Measurements from ENCODE around the gene CBX4. TPM values are rescaled to one million over a fixed set of nuclear protein-coding genes. Genes with fewer than 3 reads are reported as not detected.

Gene CBX4
- polyA plus RNA-seq, 2 donors: 10.7 to 15.8 TPM

GRCh38 chr17:79789943-79790804, 49.1 kb downstream of the CBX4 start:
- peaks cover 0 to 21% of the 10 kb centered on the region in 2 donors for H3K4me1 ChIP-seq (ENCODE audit: control insufficient read depth in 2 of 2, insufficient read depth in 2 of 2, low read length in 1 of 2)
- H3K9me3 ChIP-seq (ENCODE audit: control insufficient read depth in 2 of 2, insufficient read depth in 1 of 2, low read depth in 1 of 2, low read length in 1 of 2): peaks cover 0 to 4% of the 10 kb centered on the region in 2 donors
- no peak overlapping the region for H3K27ac ChIP-seq (ENCODE audit: low read depth in 2 of 2, low read length in 1 of 2)
- peaks cover 0 to under 1% of the 10 kb centered on the region in 2 donors for H3K36me3 ChIP-seq (ENCODE audit: control insufficient read depth in 2 of 2, insufficient read depth in 2 of 2, low read length in 1 of 2)
- 7% methylated on average over 73 to 74 of the region's 74 CpGs for WGBS, 2 donors
- H3K4me3 ChIP-seq (ENCODE audit: low read depth in 1 of 2, low read length in 2 of 2): peak overlapping the region; percentile 13 to 29
- peaks cover 0 to 30% of the 10 kb centered on the region in 2 donors for H3K27me3 ChIP-seq (ENCODE audit: control insufficient read depth in 1 of 2, insufficient read depth in 2 of 2, low read length in 2 of 2)

GRCh38 chr17:79788989-79789942, 50.0 kb downstream of the CBX4 start:
- Histone ChIP-seq H3K36me3 (ENCODE audit: control insufficient read depth in 2 of 2, insufficient read depth in 2 of 2, low read length in 1 of 2) (peaks cover 0 to 3% of the 10 kb centered on the region in 2 donors), H3K27me3 (ENCODE audit: control insufficient read depth in 1 of 2, insufficient read depth in 2 of 2, low read length in 2 of 2) (peaks cover 0 to 30% of the 10 kb centered on the region in 2 donors), H3K9me3 (ENCODE audit: control insufficient read depth in 2 of 2, insufficient read depth in 1 of 2, low read depth in 1 of 2, low read length in 1 of 2) (peaks cover 0 to 4% of the 10 kb centered on the region in 2 donors), H3K4me1 (ENCODE audit: control insufficient read depth in 2 of 2, insufficient read depth in 2 of 2, low read length in 1 of 2) (peaks cover 0 to 19% of the 10 kb centered on the region in 2 donors), H3K4me3 (ENCODE audit: low read depth in 1 of 2, low read length in 2 of 2) (no peak overlapping the region), H3K27ac (ENCODE audit: low read depth in 2 of 2, low read length in 1 of 2) (no peak overlapping the region)
- WGBS, 2 donors: 33% methylated on average over 43 to 52 of the region's 52 CpGs

DNA sequence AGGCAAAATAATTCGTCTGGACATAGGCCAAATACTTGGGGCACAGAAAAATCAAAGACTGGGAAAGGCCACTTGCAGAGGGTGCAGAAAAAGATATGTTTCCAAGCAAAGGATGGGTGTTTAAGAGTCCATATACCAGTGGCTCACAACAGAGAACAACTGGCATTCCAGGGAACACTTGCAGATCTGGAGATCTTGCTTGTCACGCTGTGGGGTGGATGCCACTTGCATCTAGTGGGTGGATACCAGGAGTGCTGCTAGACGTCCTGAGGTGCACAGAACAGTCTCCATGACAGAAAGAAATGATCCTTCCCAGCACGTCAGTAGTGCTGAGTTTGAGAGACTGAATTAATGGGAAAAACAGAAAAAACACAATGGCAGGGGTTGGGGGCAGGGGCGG, 50.8 kb downstream of the CBX4 start:
- peaks cover 0 to 4% of the 10 kb centered on the region in 2 donors for H3K9me3 ChIP-seq (ENCODE audit: control insufficient read depth in 2 of 2, insufficient read depth in 1 of 2, low read depth in 1 of 2, low read length in 1 of 2)
- peaks cover 0 to 3% of the 10 kb centered on the region in 2 donors for H3K36me3 ChIP-seq (ENCODE audit: control insufficient read depth in 2 of 2, insufficient read depth in 2 of 2, low read length in 1 of 2)
- 65 to 67% methylated on average over 5 of the region's 5 CpGs for WGBS, 2 donors
- H3K27ac ChIP-seq (ENCODE audit: low read depth in 2 of 2, low read length in 1 of 2): no peak overlapping the region
- peaks cover 0 to 30% of the 10 kb centered on the region in 2 donors for H3K27me3 ChIP-seq (ENCODE audit: control insufficient read depth in 1 of 2, insufficient read depth in 2 of 2, low read length in 2 of 2)
- H3K4me3 ChIP-seq (ENCODE audit: low read depth in 1 of 2, low read length in 2 of 2): no peak overlapping the region
- H3K4me1 ChIP-seq (ENCODE audit: control insufficient read depth in 2 of 2, insufficient read depth in 2 of 2, low read length in 1 of 2): peaks cover 0 to 19% of the 10 kb centered on the region in 2 donors

- H3K9me3 ChIP-seq (ENCODE audit: control insufficient read depth in 2 of 2, insufficient read depth in 1 of 2, low read depth in 1 of 2, low read length in 1 of 2): peaks cover 0 to 2% of the 10 kb centered on the region in 2 donors
- peaks cover 0 to 14% of the 10 kb centered on the region in 2 donors for H3K4me1 ChIP-seq (ENCODE audit: control insufficient read depth in 2 of 2, insufficient read depth in 2 of 2, low read length in 1 of 2)
- no peak overlapping the region for H3K4me3 ChIP-seq (ENCODE audit: low read depth in 1 of 2, low read length in 2 of 2)
- 80 to 84% methylated on average over 12 of the region's 12 CpGs for WGBS, 2 donors
- H3K36me3 ChIP-seq (ENCODE audit: control insufficient read depth in 2 of 2, insufficient read depth in 2 of 2, low read length in 1 of 2): peaks cover 0 to 3% of the 10 kb centered on the region in 2 donors
- no peak overlapping the region for H3K27ac ChIP-seq (ENCODE audit: low read depth in 2 of 2, low read length in 1 of 2)
- H3K27me3 ChIP-seq (ENCODE audit: control insufficient read depth in 1 of 2, insufficient read depth in 2 of 2, low read length in 2 of 2): peaks cover 0 to 26% of the 10 kb centered on the region in 2 donors
Observed at GRCh38 chr17:79786930-79787643, 52.2 kb downstream of the CBX4 start.

- WGBS, 2 donors: 89 to 92% methylated on average over 15 of the region's 15 CpGs
- peaks cover 0 to 2% of the 10 kb centered on the region in 2 donors for H3K9me3 ChIP-seq (ENCODE audit: control insufficient read depth in 2 of 2, insufficient read depth in 1 of 2, low read depth in 1 of 2, low read length in 1 of 2)
- peaks cover 0 to 3% of the 10 kb centered on the region in 2 donors for H3K36me3 ChIP-seq (ENCODE audit: control insufficient read depth in 2 of 2, insufficient read depth in 2 of 2, low read length in 1 of 2)
- H3K4me3 ChIP-seq (ENCODE audit: low read depth in 1 of 2, low read length in 2 of 2): no peak overlapping the region
- H3K4me1 ChIP-seq (ENCODE audit: control insufficient read depth in 2 of 2, insufficient read depth in 2 of 2, low read length in 1 of 2): peaks cover 0 to 13% of the 10 kb centered on the region in 2 donors
- H3K27me3 ChIP-seq (ENCODE audit: control insufficient read depth in 1 of 2, insufficient read depth in 2 of 2, low read length in 2 of 2): peaks cover 0 to 19% of the 10 kb centered on the region in 2 donors
- H3K27ac ChIP-seq (ENCODE audit: low read depth in 2 of 2, low read length in 1 of 2): no peak overlapping the region
Observed at GRCh38 chr17:79785900-79786810, 53.1 kb downstream of the CBX4 start.

DNA sequence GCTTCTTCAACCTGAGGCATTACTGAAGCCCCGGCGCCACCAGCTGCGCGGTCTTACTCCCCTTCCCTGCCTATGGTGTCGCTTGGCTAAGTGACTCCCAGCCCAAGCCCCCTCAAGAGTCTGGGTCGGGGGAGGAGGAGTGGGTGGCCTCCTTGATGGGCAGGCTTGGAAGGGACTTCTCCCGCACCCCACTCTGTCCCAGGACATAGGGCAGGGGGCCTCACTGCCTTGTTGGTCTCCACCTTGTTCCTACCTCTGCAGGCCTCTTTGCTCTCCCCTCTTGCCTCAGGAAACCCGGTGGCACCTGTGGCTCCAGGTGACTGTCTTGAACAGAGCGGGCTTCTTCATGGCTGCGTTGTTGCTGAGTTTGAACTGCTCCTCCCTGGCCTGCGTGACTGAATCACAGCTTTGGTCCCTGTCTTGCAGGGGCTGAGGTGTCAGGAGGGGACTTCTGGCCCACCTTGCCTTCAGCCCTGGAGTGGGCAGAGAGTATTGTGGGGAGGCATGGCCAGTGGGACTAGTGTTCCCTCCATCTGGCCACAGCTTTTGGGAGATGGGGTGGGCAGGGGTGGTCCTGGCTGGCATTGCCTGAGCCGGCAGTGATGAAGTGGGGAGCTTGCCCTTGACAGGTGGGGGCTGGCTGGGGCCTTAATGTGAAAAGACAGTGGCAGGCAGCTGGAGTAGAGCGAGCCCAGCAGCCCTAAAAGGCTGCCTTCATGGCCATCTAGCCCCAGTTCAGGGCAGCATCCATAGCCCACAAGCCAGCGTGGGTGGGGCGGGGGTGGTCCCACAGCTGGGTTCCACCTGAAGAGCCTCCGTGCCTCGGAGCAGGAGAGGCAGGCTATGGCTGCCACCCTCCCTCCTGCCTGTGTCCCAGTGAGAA, 54.0 kb downstream of the CBX4 start:
- Histone ChIP-seq H3K9me3 (ENCODE audit: control insufficient read depth in 2 of 2, insufficient read depth in 1 of 2, low read depth in 1 of 2, low read length in 1 of 2) (no peaks in the 10 kb centered on the region), H3K27me3 (ENCODE audit: control insufficient read depth in 1 of 2, insufficient read depth in 2 of 2, low read length in 2 of 2) (peaks cover 0 to 10% of the 10 kb centered on the region in 2 donors), H3K4me3 (ENCODE audit: low read depth in 1 of 2, low read length in 2 of 2) (no peak overlapping the region), H3K4me1 (ENCODE audit: control insufficient read depth in 2 of 2, insufficient read depth in 2 of 2, low read length in 1 of 2) (peaks cover 0 to 7% of the 10 kb centered on the region in 2 donors), H3K36me3 (ENCODE audit: control insufficient read depth in 2 of 2, insufficient read depth in 2 of 2, low read length in 1 of 2) (peaks cover 0 to 3% of the 10 kb centered on the region in 2 donors), H3K27ac (ENCODE audit: low read depth in 2 of 2, low read length in 1 of 2) (no peak overlapping the region)
- WGBS, 2 donors: 93 to 95% methylated on average over 17 of the region's 17 CpGs

GRCh38 chr17:79784353-79785016, 54.8 kb downstream of the CBX4 start:
- H3K27me3 ChIP-seq (ENCODE audit: control insufficient read depth in 1 of 2, insufficient read depth in 2 of 2, low read length in 2 of 2): peaks cover 0 to 2% of the 10 kb centered on the region in 2 donors
- no peaks in the 10 kb centered on the region for H3K9me3 ChIP-seq (ENCODE audit: control insufficient read depth in 2 of 2, insufficient read depth in 1 of 2, low read depth in 1 of 2, low read length in 1 of 2)
- no peak overlapping the region for H3K4me3 ChIP-seq (ENCODE audit: low read depth in 1 of 2, low read length in 2 of 2)
- peaks cover 0 to 3% of the 10 kb centered on the region in 2 donors for H3K36me3 ChIP-seq (ENCODE audit: control insufficient read depth in 2 of 2, insufficient read depth in 2 of 2, low read length in 1 of 2)
- WGBS, 2 donors: 95 to 97% methylated on average over 31 of the region's 31 CpGs
- H3K27ac ChIP-seq (ENCODE audit: low read depth in 2 of 2, low read length in 1 of 2): no peak overlapping the region
- H3K4me1 ChIP-seq (ENCODE audit: control insufficient read depth in 2 of 2, insufficient read depth in 2 of 2, low read length in 1 of 2): no peaks in the 10 kb centered on the region

Measured in esophagus (tissue), 2 donors.